ENCODE results near the gene RITA1. TPM values are rescaled to one million over a fixed set of nuclear protein-coding genes. Genes with fewer than 3 reads are reported as not detected.

The RITA1 gene
- total and polyA plus RNA-seq, 8 donors, result 4.1 to 19.2 (median 9.9) TPM

GRCh38 chr12:113196990-113197389 is 11.5 kb downstream of the RITA1 start:
- peak; percentile 73 to 88 for DNase-seq
- intact Hi-C loops (cut with DNase I; ENCODE audit: low total_unique reads), result no loop called here
- Histone ChIP-seq H3K4me1 (peaks cover 0 to 19% (median 5%) of the 10 kb centered on the region in 4 donors), H3K27me3 (no peaks in the 10 kb centered on the region), H3K4me3 (no peak overlapping the region), H3K27ac (no peak overlapping the region), H3K36me3 (peaks cover 2 to 11% (median 8%) of the 10 kb centered on the region in 4 donors), H3K9me3 (no peaks in the 10 kb centered on the region)
- no peak for TF ChIP-seq EP300 (IDR thresholded peaks at IDR 0.05)
- TF ChIP-seq POLR2AphosphoS5 (IDR thresholded peaks at IDR 0.05), result peak in 1 of 3 donors; percentile 32
- TF ChIP-seq POLR2A (IDR thresholded peaks at IDR 0.05), result no peak
- peak in 5 of 7 experiments; percentile 32 to 60 (median 42) for TF ChIP-seq CTCF (IDR thresholded peaks at IDR 0.05)
- 5 to 27% (median 20%) methylated on average over 4 of the region's 4 CpGs for WGBS, 5 donors

GRCh38 chr12:113197518-113198077 is 12.1 kb downstream of the RITA1 start:
- H3K36me3 ChIP-seq, result peaks cover 0 to 5% (median 3%) of the 10 kb centered on the region in 4 donors
- H3K4me1 ChIP-seq, result peaks cover 0 to 19% (median 5%) of the 10 kb centered on the region in 4 donors
- DNase-seq, result no peak
- TF ChIP-seq CTCF (IDR thresholded peaks at IDR 0.05) (no peak), EP300 (IDR thresholded peaks at IDR 0.05) (no peak), POLR2AphosphoS5 (IDR thresholded peaks at IDR 0.05) (no peak), POLR2A (IDR thresholded peaks at IDR 0.05) (no peak)
- no peak overlapping the region for H3K4me3 ChIP-seq
- no peaks in the 10 kb centered on the region for H3K9me3 ChIP-seq
- WGBS, 5 donors, result 94 to 98% (median 96%) methylated on average over 8 of the region's 8 CpGs
- no peaks in the 10 kb centered on the region for H3K27me3 ChIP-seq
- no peak overlapping the region for H3K27ac ChIP-seq
- intact Hi-C loops (cut with DNase I; ENCODE audit: low total_unique reads), result no loop called here

- Histone ChIP-seq H3K9me3 (no peaks in the 10 kb centered on the region), H3K27ac (no peak overlapping the region), H3K4me1 (peaks cover 0 to 12% (median 5%) of the 10 kb centered on the region in 4 donors), H3K4me3 (no peak overlapping the region), H3K36me3 (no peaks in the 10 kb centered on the region), H3K27me3 (no peaks in the 10 kb centered on the region)
- intact Hi-C loops (cut with DNase I; ENCODE audit: low total_unique reads), result no loop called here
- no peak for DNase-seq
- TF ChIP-seq POLR2AphosphoS5 (IDR thresholded peaks at IDR 0.05), result no peak
- no peak for TF ChIP-seq EP300 (IDR thresholded peaks at IDR 0.05)
- no peak for TF ChIP-seq POLR2A (IDR thresholded peaks at IDR 0.05)
- TF ChIP-seq CTCF (IDR thresholded peaks at IDR 0.05), result no peak
- WGBS, 5 donors, result 55 to 71% (median 61%) methylated on average over 1 of the region's 1 CpG
These were observed 12.8 kb downstream of the RITA1 start for GRCh38 chr12:113198296-113198695.

- Histone ChIP-seq H3K4me3 (no peak overlapping the region), H3K9me3 (no peaks in the 10 kb centered on the region), H3K36me3 (no peaks in the 10 kb centered on the region), H3K27ac (no peak overlapping the region), H3K27me3 (no peaks in the 10 kb centered on the region), H3K4me1 (peaks cover 0 to 10% (median 0%) of the 10 kb centered on the region in 4 donors)
- intact Hi-C loops (cut with DNase I; ENCODE audit: low total_unique reads), result no loop called here
- TF ChIP-seq EP300 (IDR thresholded peaks at IDR 0.05) (no peak), POLR2AphosphoS5 (IDR thresholded peaks at IDR 0.05) (no peak), CTCF (IDR thresholded peaks at IDR 0.05) (no peak), POLR2A (IDR thresholded peaks at IDR 0.05) (no peak)
- DNase-seq, result no peak
- 82 to 90% (median 86%) methylated on average over 12 of the region's 12 CpGs for WGBS, 5 donors
These were observed 14.7 kb downstream of the RITA1 start for GRCh38 chr12:113200021-113200797.
